DMS153 (cell line): ENCODE measurements around the gene ADRA2B.

ENCODE experiments used
- DNase-seq: peaks from one replicate; lab custom pipeline; 2025; lab: John Stamatoyannopoulos, UW

ADRA2B gene

GRCh38 chr2:96104487-96104861 lies 11.9 kb downstream of the ADRA2B start:
- no peak for DNase-seq

DNA sequence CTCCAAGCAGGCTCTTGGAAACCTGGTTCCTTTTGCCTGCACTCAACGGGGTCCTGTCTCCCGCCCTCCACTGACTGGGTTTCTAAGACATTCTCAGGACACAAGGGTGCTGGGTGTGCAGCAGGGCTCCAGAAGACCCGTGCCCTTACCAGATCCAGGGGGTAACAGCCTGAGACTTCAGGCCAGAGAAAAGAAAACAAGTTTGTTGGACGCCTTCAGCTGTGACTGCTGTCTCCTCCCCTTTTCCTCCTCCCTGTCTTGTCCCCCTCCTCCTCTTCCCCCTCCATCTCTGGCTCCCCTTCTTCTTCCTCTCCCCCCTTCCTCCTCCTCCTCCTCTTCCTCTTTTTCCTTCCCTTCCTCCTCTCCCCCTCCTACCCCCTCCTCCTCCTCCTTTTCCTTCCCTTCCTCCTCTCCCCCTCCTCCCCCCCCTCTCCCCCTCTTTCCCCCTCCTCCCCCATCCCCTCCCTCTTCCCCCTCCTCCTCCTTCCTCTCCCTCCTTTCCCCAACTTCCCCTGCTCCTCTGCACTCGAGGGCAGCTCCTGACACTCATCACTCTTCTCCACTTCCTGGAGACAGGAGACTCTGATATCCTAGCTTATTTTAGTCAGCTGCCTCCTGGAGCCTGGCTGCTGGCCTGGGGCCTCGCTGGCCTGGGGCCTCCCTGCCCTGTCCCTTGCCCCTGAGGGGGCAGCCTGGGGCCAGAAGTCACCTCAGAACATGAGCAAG lies 12.4 kb downstream of the ADRA2B start:
- no peak for DNase-seq

DNA sequence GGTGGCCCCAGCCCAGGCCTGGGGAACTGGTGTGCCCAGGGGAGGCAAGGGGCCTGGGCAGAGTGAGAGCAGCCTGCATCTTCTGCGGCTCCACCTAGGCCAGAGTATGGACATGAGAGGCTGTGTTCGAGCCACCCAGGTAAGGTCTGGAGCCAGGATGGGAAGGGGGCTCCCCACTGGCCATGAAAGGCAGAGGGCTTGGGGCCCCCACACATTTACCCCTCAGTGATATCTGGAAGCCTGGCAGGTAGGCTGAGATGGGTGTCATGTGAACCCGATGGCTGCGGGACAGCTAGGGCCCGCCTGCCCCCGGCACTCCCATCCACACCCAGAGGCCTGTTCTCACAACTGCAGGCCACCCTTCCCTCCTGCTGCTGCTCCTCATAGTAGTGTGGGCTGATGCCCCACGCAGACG lies 13.2 kb downstream of the ADRA2B start:
- no peak for DNase-seq

DNA sequence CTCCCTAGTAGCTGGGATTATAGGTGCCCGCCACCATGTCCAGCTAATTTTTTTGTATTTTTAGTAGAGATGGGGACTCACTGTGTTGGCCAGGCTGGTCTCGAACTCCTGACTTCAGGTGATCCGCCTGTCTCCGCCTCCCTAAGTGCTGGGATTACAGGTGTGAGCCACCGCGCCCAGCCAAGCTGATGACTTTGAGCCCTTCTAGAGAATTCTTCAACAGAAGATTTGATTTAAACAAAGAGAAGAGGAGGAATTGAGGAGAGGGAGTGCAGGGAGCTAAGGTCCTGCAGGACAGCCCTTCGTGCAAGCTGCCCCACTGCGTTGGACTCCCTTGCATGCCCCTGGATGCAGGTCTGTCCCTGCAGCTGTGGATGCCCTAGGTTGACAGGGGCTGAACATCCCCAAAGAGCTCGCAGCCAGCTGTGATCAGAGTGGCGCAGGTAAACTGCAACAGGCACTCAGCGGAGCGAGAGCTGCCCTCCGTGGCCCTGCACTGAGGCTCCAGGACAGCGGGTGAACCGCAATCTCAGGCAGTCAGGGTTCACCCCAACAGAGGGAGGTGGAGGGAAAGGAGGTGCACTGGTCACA lies 13.7 kb downstream of the ADRA2B start:
- DNase-seq, result no peak

- no peak for DNase-seq
Measured at GRCh38 chr2:96100893-96101304, 15.5 kb downstream of the ADRA2B start.

DNA sequence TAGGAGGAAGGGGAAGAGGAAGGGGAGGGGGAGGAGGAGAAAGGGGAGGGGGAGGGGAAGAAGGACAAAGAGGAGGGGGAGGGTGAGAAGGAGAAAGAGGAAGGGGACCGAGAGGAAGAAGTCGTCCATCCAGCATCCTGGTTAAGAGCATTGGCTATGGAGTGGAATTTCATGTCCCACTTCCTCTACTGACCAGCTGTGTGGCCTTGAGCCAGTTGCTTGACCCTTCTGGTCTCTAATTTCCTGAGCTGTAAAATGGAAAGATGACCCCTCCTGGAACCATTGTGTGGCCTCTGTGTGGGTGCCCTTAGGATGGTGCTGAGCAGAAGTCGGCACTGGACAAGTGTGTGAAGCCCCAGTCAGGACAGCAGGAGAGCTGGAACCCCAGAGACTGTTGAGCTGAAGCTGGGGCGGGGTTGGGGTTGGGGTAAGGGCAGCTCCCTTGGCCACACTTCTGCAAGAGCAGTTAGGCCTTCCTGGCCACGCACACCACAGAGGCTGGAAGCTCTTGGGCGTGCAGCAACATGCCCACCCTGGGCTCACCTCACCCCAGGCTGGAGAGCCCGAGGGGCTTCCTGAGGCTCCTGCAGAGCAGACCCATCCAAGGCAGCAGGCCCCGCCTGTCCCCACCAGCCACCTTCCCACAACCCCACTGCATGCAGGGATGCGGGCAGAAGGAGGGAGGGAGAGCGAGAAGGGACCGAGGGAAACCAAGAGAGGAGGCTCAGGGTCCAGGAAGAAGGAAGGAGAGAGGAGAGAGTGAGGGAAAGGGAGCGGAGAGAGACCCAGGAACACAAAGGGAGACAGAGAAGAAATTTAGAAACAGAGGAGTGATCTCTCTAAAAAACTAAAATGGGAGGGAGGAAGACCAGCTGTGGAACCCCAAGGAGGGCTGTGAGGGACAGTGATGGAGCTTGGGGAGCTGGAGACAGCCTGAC lies 16.2 kb downstream of the ADRA2B start:
- no peak for DNase-seq

DNA sequence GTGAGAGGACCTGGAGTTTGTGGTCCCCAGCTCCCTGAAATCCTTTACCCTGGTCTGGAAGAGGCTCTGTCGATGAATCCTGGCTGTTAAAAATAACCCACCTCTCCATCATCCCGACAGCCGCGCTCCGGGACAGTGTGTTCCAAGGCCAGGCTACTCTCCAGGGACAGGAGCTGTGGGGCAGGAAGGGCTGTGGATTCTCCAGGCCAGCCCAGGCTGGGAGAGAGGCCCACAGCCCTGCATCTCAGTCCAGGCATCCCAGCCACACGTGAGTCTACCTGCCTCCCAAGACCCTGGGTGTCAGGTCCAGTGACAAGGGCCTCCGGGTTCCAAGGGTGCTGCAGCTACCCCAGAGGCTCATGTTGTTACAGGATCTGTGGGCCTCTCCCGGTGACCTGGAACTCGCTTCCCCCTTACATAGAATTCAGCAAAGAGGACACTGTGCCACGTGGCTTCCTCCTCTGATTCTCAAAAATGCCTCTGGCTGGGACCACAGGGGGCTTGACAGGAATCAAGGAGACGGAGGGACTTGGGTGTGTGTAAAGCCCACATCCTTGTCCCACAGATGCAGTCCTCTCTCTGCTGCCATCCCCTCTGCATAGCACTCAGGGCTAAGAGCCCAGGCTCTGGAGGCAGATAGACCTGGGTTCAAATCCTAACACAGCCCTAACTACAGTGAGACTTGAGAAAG lies 17.3 kb downstream of the ADRA2B start:
- DNase-seq, result no peak

DNA sequence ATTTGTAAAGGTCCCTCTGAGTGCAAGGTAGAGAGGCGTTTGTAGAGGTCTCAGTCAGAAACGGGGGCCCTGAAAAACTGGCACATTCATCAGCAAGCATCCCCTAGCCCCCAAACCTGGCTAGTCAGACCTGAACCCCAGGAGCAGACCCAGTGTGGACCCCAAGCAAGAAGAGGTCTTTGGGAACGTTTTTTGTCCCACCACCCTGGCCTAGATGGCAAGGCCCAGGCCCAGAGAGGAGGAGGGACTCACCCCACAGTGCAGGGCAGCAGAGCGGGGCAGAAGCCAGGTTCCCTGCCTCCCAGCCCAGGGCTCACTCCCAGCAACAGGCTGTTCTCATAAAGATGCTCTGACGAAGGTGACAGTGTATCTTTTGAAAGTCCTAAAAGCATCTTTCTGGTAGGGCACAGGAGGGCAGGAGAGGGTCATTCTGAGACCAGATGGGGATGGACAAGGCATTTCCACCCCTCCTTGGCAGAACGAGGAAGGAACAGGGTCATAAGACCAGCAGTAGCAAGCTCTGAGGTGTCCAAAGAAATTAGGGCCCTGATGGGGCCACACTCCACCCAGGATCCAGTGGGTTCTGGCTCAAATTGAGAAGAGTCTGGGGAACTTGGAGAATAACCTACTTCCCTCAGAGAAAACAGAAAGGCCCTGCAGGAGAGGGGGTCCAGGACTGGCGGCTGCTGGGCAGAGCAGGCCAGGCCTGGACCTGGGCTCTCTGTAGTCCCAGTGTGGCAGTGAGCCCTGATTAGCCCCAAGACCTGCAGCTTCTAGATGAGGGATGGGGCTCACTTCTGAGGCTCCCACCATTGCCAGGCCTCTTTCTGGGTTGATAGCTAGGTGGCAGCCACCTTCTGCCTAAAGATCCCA lies 18.2 kb downstream of the ADRA2B start:
- no peak for DNase-seq

DNA sequence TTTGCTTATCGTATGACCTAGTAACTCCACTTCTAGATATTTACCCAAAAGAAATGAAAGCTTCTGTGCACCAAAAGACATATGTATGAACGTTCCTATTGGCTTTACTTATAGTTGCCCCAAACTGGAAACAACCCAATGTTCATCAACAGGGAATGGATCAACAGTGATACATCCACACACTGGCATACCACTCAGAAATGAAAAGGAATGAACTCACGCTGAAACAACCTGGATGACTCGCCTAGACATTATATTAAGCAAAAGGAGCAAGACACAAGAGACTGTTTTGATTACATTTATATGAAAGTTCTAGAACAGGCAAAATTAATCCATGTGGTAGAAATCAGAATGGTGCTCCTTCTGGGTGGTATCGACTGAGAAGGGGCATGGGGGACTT lies 18.9 kb downstream of the ADRA2B start:
- DNase-seq, result no peak

DNA sequence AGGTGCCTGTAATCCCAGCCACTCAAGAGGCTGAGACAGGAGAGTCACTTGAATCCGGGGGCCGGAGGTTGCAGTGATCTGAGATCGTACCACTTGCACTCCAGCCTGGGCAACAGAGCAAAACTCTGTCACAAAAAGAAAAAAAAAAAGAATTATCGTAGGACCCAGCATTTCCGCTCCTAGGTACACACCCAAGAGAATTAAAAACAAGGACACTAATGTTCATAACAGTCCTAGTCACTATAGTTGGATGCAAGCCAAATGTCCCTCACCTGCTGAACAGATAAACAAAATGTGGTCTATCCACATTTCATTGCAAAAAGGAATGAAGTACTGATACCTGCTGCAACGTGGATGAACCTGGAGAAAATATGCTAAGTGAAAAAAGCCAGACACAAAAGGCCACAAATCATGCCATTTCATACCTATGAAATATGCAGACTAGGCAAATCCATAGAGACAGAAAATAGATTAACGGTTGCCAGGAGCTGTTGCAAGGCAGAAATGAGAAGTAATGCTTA lies 21.2 kb downstream of the ADRA2B start:
- DNase-seq, result no peak

DNA sequence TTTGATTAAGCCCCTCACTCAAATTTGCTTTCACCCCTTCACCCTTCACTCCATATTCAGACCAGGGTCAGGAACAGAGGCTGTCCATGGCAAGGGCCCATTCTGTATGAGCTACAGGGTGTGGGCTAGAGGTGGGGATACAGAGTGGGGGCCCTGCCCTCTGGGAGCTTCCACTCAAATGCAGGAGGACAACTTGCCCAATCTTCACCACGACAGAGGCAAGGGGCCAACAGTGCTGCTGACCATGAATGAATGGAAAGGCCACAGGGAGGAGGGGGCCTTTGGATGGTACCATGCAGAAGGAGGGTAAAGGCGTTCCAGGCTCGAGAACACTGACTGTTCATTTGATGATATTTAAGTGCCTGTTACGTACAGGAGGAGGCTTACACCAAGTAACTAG lies 22.8 kb downstream of the ADRA2B start:
- no peak for DNase-seq

- DNase-seq, result no peak
Measured at GRCh38 chr2:96092951-96093350, 23.4 kb downstream of the ADRA2B start.

DNA sequence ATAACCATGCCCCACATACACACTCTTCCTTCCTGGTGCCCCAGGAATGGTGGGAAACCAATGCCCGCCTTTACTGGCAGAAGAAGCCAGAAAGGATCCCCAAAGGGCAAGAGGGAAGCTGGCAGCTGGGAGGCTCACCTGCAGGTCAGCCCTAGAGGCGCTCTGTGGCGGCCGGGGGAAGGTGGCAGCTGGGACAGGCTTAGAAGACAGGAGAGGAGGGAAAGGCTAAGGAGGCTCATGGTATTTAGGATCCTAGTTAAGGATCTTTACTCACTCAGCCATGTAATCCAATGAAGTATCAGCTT lies 23.8 kb downstream of the ADRA2B start:
- DNase-seq, result no peak

DNA sequence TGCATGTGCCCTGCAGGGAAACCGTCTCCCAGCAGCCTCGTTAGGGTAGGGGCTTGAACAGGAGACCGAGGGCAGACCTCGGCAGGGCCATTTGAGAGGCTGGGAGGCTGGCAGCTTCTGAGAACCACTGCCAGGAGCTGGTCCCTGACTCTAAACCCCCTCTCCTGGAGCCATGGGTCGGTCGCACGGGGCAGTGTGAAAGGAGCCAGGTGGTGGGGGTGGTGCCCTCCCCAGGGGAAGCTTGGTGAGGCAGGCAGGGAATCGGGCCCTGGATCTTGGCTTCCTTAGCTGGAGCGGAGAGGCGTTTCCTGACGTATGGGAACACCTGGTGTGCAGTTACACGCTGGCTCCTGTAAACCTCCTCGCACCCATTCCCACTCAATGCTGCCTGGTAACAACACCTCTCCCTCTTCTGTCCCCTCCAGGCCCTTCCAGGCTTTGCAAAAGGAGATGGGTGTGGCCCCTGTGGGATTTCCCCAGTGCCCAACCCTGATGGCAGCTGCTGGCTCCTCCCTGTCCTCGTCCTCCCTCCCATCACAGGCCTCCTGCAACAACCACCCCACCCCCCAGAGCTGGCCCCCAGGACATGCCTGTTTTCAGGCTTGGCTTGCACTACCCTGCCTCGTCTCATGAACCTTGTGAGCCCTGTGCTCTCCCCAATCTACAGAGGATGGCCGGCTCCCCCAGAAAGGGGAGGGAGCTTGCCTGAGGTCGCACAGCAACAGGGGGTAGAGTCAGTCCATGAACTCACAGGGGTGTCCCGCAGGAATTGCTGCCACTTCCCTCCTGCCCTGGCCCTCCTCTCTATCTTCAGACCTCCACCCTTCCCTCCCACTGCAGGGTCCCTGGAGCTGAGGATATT lies 24.4 kb downstream of the ADRA2B start:
- peak; percentile 76 for DNase-seq

GRCh38 chr2:96091141-96091710 lies 25.1 kb downstream of the ADRA2B start:
- DNase-seq, result no peak

DNA sequence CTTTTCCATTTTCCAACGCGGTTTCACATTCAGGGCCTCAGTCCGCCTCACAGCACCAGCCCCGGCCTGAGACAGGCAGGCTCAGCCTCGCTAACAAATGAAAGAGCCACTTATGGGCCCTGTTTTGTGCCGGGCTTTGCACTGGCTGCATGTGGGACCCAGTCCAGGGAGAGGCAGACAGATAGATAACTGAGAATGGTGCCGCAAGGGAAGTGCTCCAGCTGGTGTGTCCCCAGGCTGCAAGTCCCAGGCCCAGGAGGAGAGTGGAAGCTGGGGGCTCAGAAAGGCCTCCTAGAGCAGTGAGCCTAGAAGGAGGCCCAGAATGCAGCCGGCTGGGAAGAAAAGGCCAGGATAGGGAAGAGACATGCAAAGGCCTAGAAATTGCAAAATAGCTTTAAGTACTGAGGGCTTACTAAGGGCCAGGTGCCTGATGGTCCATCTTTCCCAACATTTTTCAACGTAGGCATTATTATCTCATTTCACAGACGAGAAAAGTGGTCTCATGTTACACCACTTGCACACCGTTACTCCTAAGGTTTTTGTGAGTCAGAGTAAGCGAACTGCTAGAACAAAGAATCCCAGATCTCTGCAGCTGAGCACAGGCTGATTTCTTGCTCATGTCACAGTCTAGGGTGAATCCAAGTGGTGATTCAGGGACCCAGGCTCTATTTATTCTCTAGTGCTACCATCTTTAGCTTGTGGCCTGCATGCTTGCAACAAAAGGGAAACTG lies 26.0 kb downstream of the ADRA2B start:
- no peak for DNase-seq

- DNase-seq, result no peak
Measured at GRCh38 chr2:96089356-96090195, 26.8 kb downstream of the ADRA2B start.
